ENCODE measurements around the gene DEDD. TPM values are rescaled to one million over a fixed set of nuclear protein-coding genes. Genes with fewer than 3 reads are reported as not detected.

The DEDD gene
- total RNA-seq, 1 donor from 2014 or later: 37.5 TPM

- H3K36me3 ChIP-seq: peaks cover 5% of the 10 kb centered on the region
- intact Hi-C loops (cut with DNase I): loop anchor here (5.0 kb wide), 1 partner anchor 103 kb away; no protein-coding TSS in a partner anchor
Observed at GRCh38 chr1:161095230-161095629, 37.2 kb downstream of the DEDD start.

DNA sequence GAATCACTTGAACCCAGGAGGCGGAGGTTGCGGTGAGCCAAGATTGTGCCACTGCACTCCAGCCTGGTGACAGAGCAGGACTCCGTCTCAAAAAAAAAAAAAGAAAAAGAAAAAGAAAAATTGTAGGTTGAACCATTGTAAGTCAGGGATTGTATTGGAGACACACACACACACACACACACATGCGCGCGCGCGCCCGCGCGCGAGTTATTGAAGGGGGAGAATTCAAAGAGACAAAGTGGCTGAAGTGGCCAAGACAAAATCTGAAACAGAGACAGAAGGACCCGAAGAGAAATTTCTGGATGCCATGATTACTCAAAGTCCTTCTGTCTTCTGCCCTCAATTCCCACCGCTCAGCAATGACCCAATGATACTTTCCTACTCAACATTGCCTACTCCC lies 38.0 kb downstream of the DEDD start:
- Histone ChIP-seq H3K36me3 (no peaks in the 10 kb centered on the region), H3K4me1 (peaks cover 19% of the 10 kb centered on the region), H3K27ac (no peak overlapping the region), H3K4me3 (no peak overlapping the region), H3K9me3 (no peaks in the 10 kb centered on the region), H3K27me3 (no peaks in the 10 kb centered on the region)
- TF ChIP-seq CTCF (IDR thresholded peaks at IDR 0.05): no peak
- DNase-seq (no peak), ATAC-seq (no peak)
- intact Hi-C loops (cut with DNase I): no loop called here

More at GRCh38 chr1:161095230-161095629, 37.2 kb downstream of the DEDD start:
- Histone ChIP-seq H3K27ac (no peak overlapping the region), H3K27me3 (no peaks in the 10 kb centered on the region), H3K4me1 (peaks cover 19% of the 10 kb centered on the region), H3K4me3 (no peak overlapping the region), H3K9me3 (no peaks in the 10 kb centered on the region)
- DNase-seq (no peak), ATAC-seq (no peak)
- no peak for TF ChIP-seq CTCF (IDR thresholded peaks at IDR 0.05)

- H3K27me3 ChIP-seq: no peaks in the 10 kb centered on the region
- TF ChIP-seq CTCF (IDR thresholded peaks at IDR 0.05): no peak
- no peak for DNase-seq
- no peak for ATAC-seq
- H3K4me3 ChIP-seq: no peak overlapping the region
- no peaks in the 10 kb centered on the region for H3K9me3 ChIP-seq
- peaks cover 9% of the 10 kb centered on the region for H3K4me1 ChIP-seq
- no peak overlapping the region for H3K27ac ChIP-seq
- H3K36me3 ChIP-seq: no peaks in the 10 kb centered on the region
- intact Hi-C loops (cut with DNase I): no loop called here
Observed at GRCh38 chr1:161092621-161093028, 39.8 kb downstream of the DEDD start.

- no peak for TF ChIP-seq CTCF (IDR thresholded peaks at IDR 0.05)
- H3K4me1 ChIP-seq: peaks cover 4% of the 10 kb centered on the region
- no peaks in the 10 kb centered on the region for H3K27me3 ChIP-seq
- H3K4me3 ChIP-seq: no peak overlapping the region
- no peak for DNase-seq
- ATAC-seq: no peak
- no peaks in the 10 kb centered on the region for H3K36me3 ChIP-seq
- no peaks in the 10 kb centered on the region for H3K9me3 ChIP-seq
- no peak overlapping the region for H3K27ac ChIP-seq
- intact Hi-C loops (cut with DNase I): no loop called here
Observed at GRCh38 chr1:161091796-161092507, 40.5 kb downstream of the DEDD start.

- no peak for TF ChIP-seq CTCF (IDR thresholded peaks at IDR 0.05)
- Histone ChIP-seq H3K4me1 (no peaks in the 10 kb centered on the region), H3K4me3 (no peak overlapping the region), H3K36me3 (no peaks in the 10 kb centered on the region), H3K27me3 (no peaks in the 10 kb centered on the region), H3K27ac (no peak overlapping the region), H3K9me3 (no peaks in the 10 kb centered on the region)
- no peak for DNase-seq
- intact Hi-C loops (cut with DNase I): no loop called here
- no peak for ATAC-seq
Observed at GRCh38 chr1:161091093-161091492, 41.4 kb downstream of the DEDD start.

Measured in upper lobe of right lung (tissue), 1 donor.